IMR-90 (cell line): ENCODE results near the gene PSMC3. TPM values are rescaled to one million over a fixed set of nuclear protein-coding genes. Genes with fewer than 3 reads are reported as not detected.

ENCODE experiments used
- ATAC-seq: fragments of 200-7000 bp; cut with Tn5 transposase; 2 replicates; pipeline ENCODE4 v1.9.1; 2020; ENCODE audit warnings: low read depth, mild to moderate bottlenecking, moderate library complexity
- BruUV-seq: library from RNA; stranded (reverse); fragments of 400-500 nt; replicated peaks from 2 replicates; lab custom pipeline; 2021; lab: Mats Ljungman, UMichigan
- CTCF ChIA-PET: fragments of 300-600 bp; formaldehyde crosslinking; extraction: SDS; loops from one replicate; lab custom pipeline; 2021; ENCODE audit warnings: antibody characterized with exemption; lab: Yijun Ruan, JAX
- POLR2A ChIA-PET: fragments of 300-600 bp; sonication (Branson Sonifier 250); formaldehyde crosslinking; loops from one replicate; lab custom pipeline; 2022; ENCODE audit warnings: antibody characterized with exemption; ENCODE audit not compliant: unreplicated experiment; lab: Charles Lee
- DNase-seq: peaks from one replicate; pipeline ENCODE4 v3.0.0; 2013
- H2AFZ ChIP-seq: replicated peaks from 2 replicates; pipeline ENCODE3; 2013; ENCODE audit warnings: low read length, mild to moderate bottlenecking; ENCODE audit not compliant: poor library complexity
- H2AK5ac ChIP-seq: 2 replicates; pipeline ENCODE4 v1.6.1; 2013; ENCODE audit warnings: low read depth, low read length, inconsistent platforms
- H2AK9ac ChIP-seq: replicated peaks from 2 replicates; pipeline ENCODE3; 2013; ENCODE audit warnings: mild to moderate bottlenecking, low read depth, low read length, moderate library complexity; ENCODE audit not compliant: poor library complexity
- H2BK120ac ChIP-seq: 2 replicates; pipeline ENCODE4 v1.6.1; 2013; ENCODE audit warnings: low read depth, low read length, inconsistent platforms
- H2BK15ac ChIP-seq: 3 replicates; pipeline ENCODE4 v1.6.1; 2013; ENCODE audit warnings: low read depth, low read length, inconsistent platforms
- H2BK20ac ChIP-seq: 2 replicates; pipeline ENCODE4 v1.6.1; 2013; ENCODE audit warnings: low read depth, mild to moderate bottlenecking, inconsistent platforms, low read length, moderate library complexity
- H2BK5ac ChIP-seq: 2 replicates; pipeline ENCODE4 v1.6.1; 2013; ENCODE audit warnings: mild to moderate bottlenecking, low read depth, low read length, inconsistent platforms; ENCODE audit not compliant: poor library complexity, severe bottlenecking
- H3K14ac ChIP-seq: replicated peaks from 2 replicates; pipeline ENCODE4 v1.6.1; 2013; ENCODE audit warnings: low read depth, low read length, inconsistent platforms
- H3K18ac ChIP-seq: 2 replicates; pipeline ENCODE4 v1.6.1; 2013; ENCODE audit warnings: low read depth, low read length, control low read depth
- H3K23ac ChIP-seq: 2 replicates; pipeline ENCODE4 v1.6.1; 2013; ENCODE audit warnings: low read depth, low read length, inconsistent platforms
- H3K27ac ChIP-seq: 2 replicates; pipeline ENCODE4 v1.5.1; 2013; ENCODE audit warnings: mild to moderate bottlenecking, control low read depth, low read length; ENCODE audit not compliant: insufficient read depth
- H3K27me3 ChIP-seq: 2 replicates; pipeline ENCODE4 v1.6.1; 2013; ENCODE audit warnings: low read length; ENCODE audit not compliant: control insufficient read depth, insufficient read depth
- H3K36me3 ChIP-seq: 2 replicates; pipeline ENCODE4 v1.6.1; 2013; ENCODE audit warnings: low read length, mixed read lengths; ENCODE audit not compliant: control insufficient read depth, insufficient read depth
- H3K4ac ChIP-seq: 2 replicates; pipeline ENCODE4 v1.6.1; 2013; ENCODE audit warnings: low read depth, low read length, inconsistent platforms
- H3K4me1 ChIP-seq: 2 replicates; pipeline ENCODE4 v1.6.1; 2013; ENCODE audit warnings: low read length, mixed read lengths; ENCODE audit not compliant: control insufficient read depth, insufficient read depth
- H3K4me2 ChIP-seq: 2 replicates; pipeline ENCODE4 v1.6.1; 2013; ENCODE audit warnings: low read depth, mild to moderate bottlenecking, control low read depth, low read length, moderate library complexity
- H3K4me3 ChIP-seq: 2 replicates; pipeline ENCODE4 v1.5.1; 2013; ENCODE audit warnings: low read depth, mild to moderate bottlenecking, control low read depth, low read length, moderate library complexity; ENCODE audit not compliant: insufficient read depth
- H3K56ac ChIP-seq: 2 replicates; pipeline ENCODE4 v1.6.1; 2013; ENCODE audit warnings: low read length, inconsistent platforms; ENCODE audit not compliant: insufficient read depth; ENCODE audit errors: extremely low read depth
- H3K79me1 ChIP-seq, 2 experiments: 2 replicates each; pipeline ENCODE4 v1.6.1; 2013; ENCODE audit warnings: low read length in 2 of 2, inconsistent platforms in 1 of 2, low read depth in 1 of 2
- H3K9ac ChIP-seq: 2 replicates; pipeline ENCODE4 v1.6.1; 2013; ENCODE audit warnings: low read depth, low read length, control low read depth
- H3K9me1 ChIP-seq: 2 replicates; pipeline ENCODE4 v1.6.1; 2013; ENCODE audit warnings: low read length, inconsistent platforms; ENCODE audit not compliant: insufficient read depth
- H3K9me3 ChIP-seq: 2 replicates; pipeline ENCODE4 v1.6.1; 2013; ENCODE audit warnings: low read length; ENCODE audit not compliant: control insufficient read depth, insufficient read depth
- H4K20me1 ChIP-seq: 2 replicates; pipeline ENCODE4 v1.6.1; 2013; ENCODE audit warnings: low read length, inconsistent platforms; ENCODE audit not compliant: insufficient read depth
- H4K5ac ChIP-seq: 2 replicates; pipeline ENCODE4 v1.6.1; 2013; ENCODE audit warnings: mild to moderate bottlenecking, low read depth, low read length, control low read depth
- H4K8ac ChIP-seq, 2 experiments: 2 replicates each; pipeline ENCODE4 v1.6.1; 2013; ENCODE audit warnings: low read depth in 2 of 2, low read length in 2 of 2, control low read depth in 1 of 2, inconsistent platforms in 1 of 2
- H4K91ac ChIP-seq: 2 replicates; pipeline ENCODE4 v1.6.1; 2013; ENCODE audit warnings: low read depth, low read length, inconsistent platforms; ENCODE audit not compliant: insufficient read depth
- BHLHE40 ChIP-seq: fragments of 150-350 bp; IDR thresholded peaks from 2 replicates; pipeline ENCODE4 v1.6.1; 2016; ENCODE audit warnings: mild to moderate bottlenecking, low read depth, low read length
- CEBPB ChIP-seq: IDR thresholded peaks from 2 replicates; pipeline ENCODE4 v1.6.1; 2012; ENCODE audit warnings: low read depth, low read length, improper control_type of control experiment
- CHD1 ChIP-seq: IDR thresholded peaks from 2 replicates; pipeline ENCODE4 v1.6.1; 2012; ENCODE audit warnings: low read depth, low read length, improper control_type of control experiment
- FOS ChIP-seq: fragments of 150-350 bp; IDR thresholded peaks from 2 replicates; pipeline ENCODE4 v1.6.1; 2016; ENCODE audit warnings: low read depth, low read length
- MAFK ChIP-seq: IDR thresholded peaks from 2 replicates; pipeline ENCODE4 v1.6.1; 2012; ENCODE audit warnings: low read depth, low read length, improper control_type of control experiment
- MAZ ChIP-seq: IDR thresholded peaks from 2 replicates; pipeline ENCODE4 v1.6.1; 2012; ENCODE audit warnings: low read depth, mild to moderate bottlenecking, low read length, improper control_type of control experiment, moderate library complexity, borderline replicate concordance
- MXI1 ChIP-seq: IDR thresholded peaks from 2 replicates; pipeline ENCODE4 v1.6.1; 2012; ENCODE audit warnings: low read depth, mild to moderate bottlenecking, low read length, moderate library complexity, borderline replicate concordance
- NFE2L2 ChIP-seq: fragments of 150-350 bp; IDR thresholded peaks from 2 replicates; pipeline ENCODE4 v1.6.1; 2016; ENCODE audit warnings: low read depth, mild to moderate bottlenecking, low read length
- POLR2A ChIP-seq: IDR thresholded peaks from 2 replicates; pipeline ENCODE4 v1.6.1; 2012; ENCODE audit warnings: mild to moderate bottlenecking, low read depth, low read length
- RAD21 ChIP-seq: IDR thresholded peaks from 2 replicates; pipeline ENCODE4 v1.6.1; 2012; ENCODE audit warnings: low read length, improper control_type of control experiment
- RCOR1 ChIP-seq: IDR thresholded peaks from 2 replicates; pipeline ENCODE4 v1.6.1; 2012; ENCODE audit warnings: mild to moderate bottlenecking, low read length, improper control_type of control experiment; ENCODE audit not compliant: insufficient replicate concordance
- RFX5 ChIP-seq: IDR thresholded peaks from 2 replicates; pipeline ENCODE4 v1.8.0; 2012; ENCODE audit warnings: low read depth, mild to moderate bottlenecking, low read length, moderate library complexity
- SMC3 ChIP-seq: fragments of 150-350 bp; IDR thresholded peaks from 2 replicates; pipeline ENCODE4 v1.6.1; 2016; ENCODE audit warnings: low read depth, mild to moderate bottlenecking, antibody characterized with exemption, low read length, moderate library complexity
- USF2 ChIP-seq: fragments of 150-350 bp; IDR thresholded peaks from 2 replicates; pipeline ENCODE4 v1.6.1; 2017; ENCODE audit warnings: mild to moderate bottlenecking, antibody characterized with exemption, low read length, low read depth
- WGBS, 2 experiments: methylation state at CpG; one replicate each; pipeline versions ENCODE4 v1.1.5 to v1.1.7; 2013; ENCODE audit warnings: missing lambda C conversion rate in 2 of 2; ENCODE audit not compliant: insufficient read length in 1 of 2; ENCODE audit errors: extremely low coverage in 2 of 2; 5-methylcytosine and 5-hydroxymethylcytosine counted together
- dilution Hi-C: fragments of 300-500 bp; cut with HindIII; formaldehyde crosslinking; loops from one replicate; pipeline ENCODE4 v1.14.3; 2018; ENCODE audit warnings: low sequenced_read_pairs; ENCODE audit not compliant: unreplicated experiment
- in situ Hi-C: fragments of 300-500 bp; cut with MboI; formaldehyde crosslinking; loops from 3 replicates; pipeline ENCODE4 v1.14.3; 2019; ENCODE audit warnings: low sequenced_read_pairs, inconsistent platforms, mixed read lengths
- intact Hi-C: fragments of 100-400 bp; cut with micrococcal nuclease; formaldehyde crosslinking; loops from 2 replicates; pipeline ENCODE4 v1.10.0; 2022
- polyA plus RNA-seq, 3 experiments: library from polyadenylated mRNA; depleted of rRNA; stranded (reverse); fragments of >200 nt; gene quantifications; 2 replicates each; pipeline ENCODE4 v1.2.3, GENCODE V29; 2012; ENCODE audit warnings: low replicate concordance in 1 of 3
- total RNA-seq: library from RNA; depleted of rRNA; stranded (reverse); fragments of >200 nt; gene quantifications from 2 replicates; pipeline ENCODE4 v1.2.3, GENCODE V29; 2012
- TF ChIP-seq, protein P1 (sequence below): fragments of 150-350 bp; IDR thresholded peaks from 2 replicates; pipeline ENCODE4 v1.6.1; 2016; ENCODE audit warnings: low read depth, mild to moderate bottlenecking, low read length, moderate library complexity, borderline replicate concordance
- TF ChIP-seq, protein P2 (sequence below): conservative IDR thresholded peaks from 2 replicates; pipeline ENCODE4 v1.5.1; 2012; ENCODE audit warnings: mild to moderate bottlenecking, low read depth, low read length, improper control_type of control experiment

PSMC3 gene
- total and polyA plus RNA-seq, 2 of the 4 experiments (the other 2 are of a cell fraction), result 238 to 253 TPM

DNA sequence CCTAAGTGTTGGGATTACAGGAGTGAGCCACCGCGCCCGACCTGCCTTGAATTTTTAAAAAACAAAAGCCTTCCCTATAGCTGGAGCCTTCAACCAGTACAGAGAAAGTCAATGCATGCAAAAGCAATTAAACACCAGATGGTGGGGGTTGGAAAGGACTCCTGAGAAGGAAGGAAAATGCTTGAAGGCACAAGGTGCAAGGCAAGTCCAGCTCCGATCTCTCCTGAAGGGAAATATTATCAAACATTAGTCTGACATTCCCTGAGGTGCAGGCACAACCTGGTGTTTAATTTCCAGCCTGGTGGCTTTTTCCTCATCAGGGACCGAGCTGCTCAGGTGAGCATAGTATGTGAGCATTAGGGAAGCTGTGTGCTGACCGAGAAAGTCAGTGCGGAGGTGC lies 35.6 kb upstream of the PSMC3 start:
- Histone ChIP-seq H2BK5ac (no peak overlapping the region), H4K5ac (no peak overlapping the region), H2BK120ac (no peak overlapping the region), H3K23ac (no peak overlapping the region), H3K18ac (no peak overlapping the region), H3K27me3 (no peaks in the 10 kb centered on the region), H3K4me3 (no peak overlapping the region), H3K9me3 (no peaks in the 10 kb centered on the region), H3K79me1 (peaks cover 24 to 51% of the 10 kb centered on the region in 2 experiments), H2AFZ (no peak overlapping the region), H3K4me2 (no peak overlapping the region), H3K27ac (no peak overlapping the region), H4K91ac (no peak overlapping the region), H3K9ac (no peak overlapping the region), H3K56ac (no peak overlapping the region), H3K4ac (no peak overlapping the region), H3K14ac (no peak overlapping the region), H4K20me1 (peaks cover 7% of the 10 kb centered on the region), H3K9me1 (peaks cover 9% of the 10 kb centered on the region), H3K4me1 (peaks cover 3% of the 10 kb centered on the region), H2BK15ac (no peak overlapping the region), H2AK9ac (no peak overlapping the region), H4K8ac (no peak overlapping the region), H3K36me3 (peaks cover 17% of the 10 kb centered on the region), H2AK5ac (no peak overlapping the region), H2BK20ac (no peak overlapping the region)
- dilution Hi-C loops, result no loop called here
- POLR2A ChIA-PET, result no interaction called here
- DNase-seq (no peak), ATAC-seq (no peak)
- 94% methylated on average over 2 of the region's 7 CpGs; no CpG with 5 or more reads in 1 of the 2 experiments for WGBS, 2 experiments
- CTCF ChIA-PET, result interaction anchor here (1.2 kb wide), 1 partner anchor 155 kb away, joined by 4 read pairs; no protein-coding TSS in a partner anchor
- BruUV-seq, result no TSS peak
- intact Hi-C loops, result no loop called here
- TF ChIP-seq FOS (no peak), CEBPB (no peak), RAD21 (no peak), MAFK (no peak), USF2 (no peak), RFX5 (no peak), RCOR1 (no peak), SMC3 (no peak), BHLHE40 (no peak), NFE2L2 (no peak), MAZ (no peak), POLR2A (no peak), CHD1 (no peak), MXI1 (no peak)
- TF ChIP-seq, protein P1, sequence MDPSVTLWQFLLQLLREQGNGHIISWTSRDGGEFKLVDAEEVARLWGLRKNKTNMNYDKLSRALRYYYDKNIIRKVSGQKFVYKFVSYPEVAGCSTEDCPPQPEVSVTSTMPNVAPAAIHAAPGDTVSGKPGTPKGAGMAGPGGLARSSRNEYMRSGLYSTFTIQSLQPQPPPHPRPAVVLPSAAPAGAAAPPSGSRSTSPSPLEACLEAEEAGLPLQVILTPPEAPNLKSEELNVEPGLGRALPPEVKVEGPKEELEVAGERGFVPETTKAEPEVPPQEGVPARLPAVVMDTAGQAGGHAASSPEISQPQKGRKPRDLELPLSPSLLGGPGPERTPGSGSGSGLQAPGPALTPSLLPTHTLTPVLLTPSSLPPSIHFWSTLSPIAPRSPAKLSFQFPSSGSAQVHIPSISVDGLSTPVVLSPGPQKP, result no peak
- TF ChIP-seq, protein P2, sequence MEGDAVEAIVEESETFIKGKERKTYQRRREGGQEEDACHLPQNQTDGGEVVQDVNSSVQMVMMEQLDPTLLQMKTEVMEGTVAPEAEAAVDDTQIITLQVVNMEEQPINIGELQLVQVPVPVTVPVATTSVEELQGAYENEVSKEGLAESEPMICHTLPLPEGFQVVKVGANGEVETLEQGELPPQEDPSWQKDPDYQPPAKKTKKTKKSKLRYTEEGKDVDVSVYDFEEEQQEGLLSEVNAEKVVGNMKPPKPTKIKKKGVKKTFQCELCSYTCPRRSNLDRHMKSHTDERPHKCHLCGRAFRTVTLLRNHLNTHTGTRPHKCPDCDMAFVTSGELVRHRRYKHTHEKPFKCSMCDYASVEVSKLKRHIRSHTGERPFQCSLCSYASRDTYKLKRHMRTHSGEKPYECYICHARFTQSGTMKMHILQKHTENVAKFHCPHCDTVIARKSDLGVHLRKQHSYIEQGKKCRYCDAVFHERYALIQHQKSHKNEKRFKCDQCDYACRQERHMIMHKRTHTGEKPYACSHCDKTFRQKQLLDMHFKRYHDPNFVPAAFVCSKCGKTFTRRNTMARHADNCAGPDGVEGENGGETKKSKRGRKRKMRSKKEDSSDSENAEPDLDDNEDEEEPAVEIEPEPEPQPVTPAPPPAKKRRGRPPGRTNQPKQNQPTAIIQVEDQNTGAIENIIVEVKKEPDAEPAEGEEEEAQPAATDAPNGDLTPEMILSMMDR, result no peak
- in situ Hi-C loops, result no loop called here
